ENCODE results near the gene CLCN1.

DNA sequence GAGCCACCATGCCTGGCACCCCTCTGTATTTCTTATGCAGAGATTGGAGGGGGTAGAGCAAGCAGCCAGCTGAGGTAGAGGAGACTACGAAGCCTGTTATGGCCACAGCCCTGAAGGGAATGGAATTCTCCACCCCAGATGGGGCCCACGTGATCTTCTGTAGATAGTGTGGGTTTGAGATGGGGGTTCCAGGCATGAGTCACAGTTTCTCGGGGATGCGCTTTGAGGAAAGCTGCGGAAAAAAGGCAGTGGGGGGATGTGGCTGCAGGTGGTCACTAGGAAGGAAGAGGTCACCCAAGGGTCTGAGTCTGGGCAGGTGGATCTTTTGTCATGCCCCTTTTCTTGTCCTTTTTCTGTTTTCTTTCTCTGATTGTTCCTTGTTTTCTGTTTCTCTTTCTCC lies 35.1 kb downstream of the CLCN1 start:
- TF ChIP-seq, protein P1, sequence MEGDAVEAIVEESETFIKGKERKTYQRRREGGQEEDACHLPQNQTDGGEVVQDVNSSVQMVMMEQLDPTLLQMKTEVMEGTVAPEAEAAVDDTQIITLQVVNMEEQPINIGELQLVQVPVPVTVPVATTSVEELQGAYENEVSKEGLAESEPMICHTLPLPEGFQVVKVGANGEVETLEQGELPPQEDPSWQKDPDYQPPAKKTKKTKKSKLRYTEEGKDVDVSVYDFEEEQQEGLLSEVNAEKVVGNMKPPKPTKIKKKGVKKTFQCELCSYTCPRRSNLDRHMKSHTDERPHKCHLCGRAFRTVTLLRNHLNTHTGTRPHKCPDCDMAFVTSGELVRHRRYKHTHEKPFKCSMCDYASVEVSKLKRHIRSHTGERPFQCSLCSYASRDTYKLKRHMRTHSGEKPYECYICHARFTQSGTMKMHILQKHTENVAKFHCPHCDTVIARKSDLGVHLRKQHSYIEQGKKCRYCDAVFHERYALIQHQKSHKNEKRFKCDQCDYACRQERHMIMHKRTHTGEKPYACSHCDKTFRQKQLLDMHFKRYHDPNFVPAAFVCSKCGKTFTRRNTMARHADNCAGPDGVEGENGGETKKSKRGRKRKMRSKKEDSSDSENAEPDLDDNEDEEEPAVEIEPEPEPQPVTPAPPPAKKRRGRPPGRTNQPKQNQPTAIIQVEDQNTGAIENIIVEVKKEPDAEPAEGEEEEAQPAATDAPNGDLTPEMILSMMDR (IDR thresholded peaks at IDR 0.05): no peak
- TF ChIP-seq POLR2A (IDR thresholded peaks at IDR 0.05): no peak
